ENCODE measurements around the gene MISP3. TPM values are rescaled to one million over a fixed set of nuclear protein-coding genes. Genes with fewer than 3 reads are reported as not detected.

Gene MISP3
- total RNA-seq, 2 donors from 2014 or later = 1.7 to 2.7 TPM

GRCh38 chr19:14059093-14059480 lies 13.5 kb upstream of the MISP3 start:
- ATAC-seq (ENCODE audit: insufficient number of reproducible peaks, low FRiP score, low read depth) (no peak), DNase-seq (ENCODE audit: low spot score) (no peak)
- peaks cover 0 to 14% of the 10 kb centered on the region in 2 donors for H3K4me1 ChIP-seq (ENCODE audit: control insufficient read depth in 1 of 2, low read depth in 2 of 2)
- H3K27ac ChIP-seq = no peak overlapping the region
- H3K9me3 ChIP-seq = no peaks in the 10 kb centered on the region
- H3K4me3 ChIP-seq = no peak overlapping the region
- no peaks in the 10 kb centered on the region for H3K36me3 ChIP-seq
- H3K27me3 ChIP-seq (replicated peaks; ENCODE audit: insufficient read depth) = no peaks in the 10 kb centered on the region
- no peak for TF ChIP-seq CTCF (IDR thresholded peaks at IDR 0.05)

- no peaks in the 10 kb centered on the region for H3K36me3 ChIP-seq
- DNase-seq (ENCODE audit: low spot score) (no peak), ATAC-seq (ENCODE audit: insufficient number of reproducible peaks, low FRiP score, low read depth) (no peak)
- no peak for TF ChIP-seq CTCF (IDR thresholded peaks at IDR 0.05)
- no peak overlapping the region for H3K4me3 ChIP-seq
- peaks cover 0 to 14% of the 10 kb centered on the region in 2 donors for H3K4me1 ChIP-seq (ENCODE audit: control insufficient read depth in 1 of 2, low read depth in 2 of 2)
- no peak overlapping the region for H3K27ac ChIP-seq
- H3K27me3 ChIP-seq (replicated peaks; ENCODE audit: insufficient read depth) = no peaks in the 10 kb centered on the region
- H3K9me3 ChIP-seq = no peaks in the 10 kb centered on the region
Observed at GRCh38 chr19:14059652-14060155, 12.9 kb upstream of the MISP3 start.

GRCh38 chr19:14061081-14061749 lies 11.4 kb upstream of the MISP3 start:
- Histone ChIP-seq H3K4me3 (no peak overlapping the region), H3K36me3 (no peaks in the 10 kb centered on the region), H3K9me3 (no peaks in the 10 kb centered on the region), H3K4me1 (ENCODE audit: control insufficient read depth in 1 of 2, low read depth in 2 of 2) (peaks cover 0 to 14% of the 10 kb centered on the region in 2 donors), H3K27ac (no peak overlapping the region), H3K27me3 (replicated peaks; ENCODE audit: insufficient read depth) (no peaks in the 10 kb centered on the region)
- ATAC-seq (ENCODE audit: insufficient number of reproducible peaks, low FRiP score, low read depth) (no peak), DNase-seq (ENCODE audit: low spot score) (no peak)
- no peak for TF ChIP-seq CTCF (IDR thresholded peaks at IDR 0.05)

- no peaks in the 10 kb centered on the region for H3K9me3 ChIP-seq
- no peak within 1 kb of the TSS for H3K4me3 ChIP-seq
- H3K4me1 ChIP-seq (ENCODE audit: control insufficient read depth in 1 of 2, low read depth in 2 of 2) = peaks cover 0 to 14% of the 10 kb centered on the region in 2 donors
- ATAC-seq (ENCODE audit: insufficient number of reproducible peaks, low FRiP score, low read depth) (no peak), DNase-seq (ENCODE audit: low spot score) (no peak)
- H3K36me3 ChIP-seq = no peaks in the 10 kb centered on the region
- H3K27me3 ChIP-seq (replicated peaks; ENCODE audit: insufficient read depth) = no peaks in the 10 kb centered on the region
- no peak within 1 kb of the TSS for H3K27ac ChIP-seq
- no peak for TF ChIP-seq CTCF (IDR thresholded peaks at IDR 0.05)
Observed at GRCh38 chr19:14061751-14062557, 10.6 kb upstream of the MISP3 start, which contains the start of gene PALM3. TSS of gene PALM3 (minus strand) at chr19:14062076. CDS start at chr19:14061980, 96 bp downstream.

GRCh38 chr19:14062558-14062855 lies 10.1 kb upstream of the MISP3 start:
- Histone ChIP-seq H3K4me3 (no peak overlapping the region), H3K9me3 (no peaks in the 10 kb centered on the region), H3K36me3 (no peaks in the 10 kb centered on the region), H3K27ac (no peak overlapping the region), H3K4me1 (ENCODE audit: control insufficient read depth in 1 of 2, low read depth in 2 of 2) (peaks cover 0 to 14% of the 10 kb centered on the region in 2 donors), H3K27me3 (replicated peaks; ENCODE audit: insufficient read depth) (no peaks in the 10 kb centered on the region)
- TF ChIP-seq CTCF (IDR thresholded peaks at IDR 0.05) = no peak
- no peak for ATAC-seq (ENCODE audit: insufficient number of reproducible peaks, low FRiP score, low read depth)
- DNase-seq (ENCODE audit: low spot score) = no peak
